Activated naive CD4-positive, alpha-beta T cell treated with anti-CD3 and anti-CD28 coated beads for 36 hours (primary cell): ENCODE results near the gene SBF2. TPM values are rescaled to one million over a fixed set of nuclear protein-coding genes. Genes with fewer than 3 reads are reported as not detected.

ENCODE experiments used
- CTCF ChIA-PET: fragments of 350-600 bp; sonication (Branson Sonifier 250); formaldehyde crosslinking; loops from one replicate; lab custom pipeline; 2021; ENCODE audit warnings: antibody characterized with exemption; lab: Charles Lee
- DNase-seq: peaks from one replicate; pipeline ENCODE4 v3.0.0-alpha.2; 2020
- H3K27ac Mint-ChIP-seq: one replicate; pipeline ENCODE4 v1.8.0; 2021; ENCODE audit warnings: mild to moderate bottlenecking, mixed read lengths
- H3K27me3 Mint-ChIP-seq: one replicate; pipeline ENCODE4 v1.8.0; 2021; ENCODE audit warnings: low read depth, mixed read lengths
- H3K36me3 Mint-ChIP-seq: one replicate; pipeline ENCODE4 v1.8.0; 2021; ENCODE audit warnings: low read depth, mixed read lengths
- H3K4me1 Mint-ChIP-seq: one replicate; pipeline ENCODE4 v1.8.0; 2021; ENCODE audit warnings: low read depth, mixed read lengths
- H3K4me3 Mint-ChIP-seq: one replicate; pipeline ENCODE4 v1.8.0; 2021; ENCODE audit warnings: mild to moderate bottlenecking, moderate library complexity, mixed read lengths
- H3K9me3 Mint-ChIP-seq: one replicate; pipeline ENCODE4 v1.8.0; 2021; ENCODE audit warnings: mixed read lengths
- intact Hi-C: fragments of 100-400 bp; cut with micrococcal nuclease; formaldehyde crosslinking; loops from one replicate; pipeline ENCODE4 v1.15.1; 2023
- total RNA-seq, 2 experiments: library from RNA; stranded (reverse); gene quantifications; one replicate each; pipeline ENCODE4 v1.2.3, GENCODE V29; 2021

SBF2 gene
- total RNA-seq, 2 experiments from 2014 or later, result 8.7 to 9.9 TPM

DNA sequence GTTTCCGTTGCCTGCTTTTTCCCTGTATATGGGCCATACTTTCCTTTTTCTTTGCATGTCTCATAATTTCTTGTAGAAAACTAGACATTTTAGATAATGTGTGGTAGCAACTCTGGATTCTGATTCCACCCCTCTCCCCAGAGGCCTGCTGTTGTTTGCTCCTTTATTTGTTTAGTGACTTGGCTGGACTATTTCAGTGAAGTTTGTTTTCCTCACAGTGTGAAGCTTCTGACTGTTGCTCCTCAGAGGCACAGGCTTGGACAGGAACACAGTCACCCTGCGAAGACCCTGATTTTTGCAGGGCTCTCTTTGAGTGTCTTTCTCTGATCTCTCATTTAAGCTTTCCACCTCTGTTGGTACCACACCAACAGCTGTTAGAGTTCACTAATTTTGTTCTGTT, 557.7 kb downstream of the SBF2 start:
- Mint-ChIP-seq H3K27ac (no peak overlapping the region), H3K27me3 (no peaks in the 10 kb centered on the region), H3K4me1 (no peaks in the 10 kb centered on the region), H3K9me3 (peaks cover 16% of the 10 kb centered on the region), H3K4me3 (no peak overlapping the region), H3K36me3 (peaks cover 13% of the 10 kb centered on the region)
- no peak for DNase-seq
- intact Hi-C loops, result no loop called here
- CTCF ChIA-PET, result interaction anchor here (2.5 kb wide), 1 partner anchor 12 kb away, joined by 10 read pairs; no protein-coding TSS in a partner anchor

DNA sequence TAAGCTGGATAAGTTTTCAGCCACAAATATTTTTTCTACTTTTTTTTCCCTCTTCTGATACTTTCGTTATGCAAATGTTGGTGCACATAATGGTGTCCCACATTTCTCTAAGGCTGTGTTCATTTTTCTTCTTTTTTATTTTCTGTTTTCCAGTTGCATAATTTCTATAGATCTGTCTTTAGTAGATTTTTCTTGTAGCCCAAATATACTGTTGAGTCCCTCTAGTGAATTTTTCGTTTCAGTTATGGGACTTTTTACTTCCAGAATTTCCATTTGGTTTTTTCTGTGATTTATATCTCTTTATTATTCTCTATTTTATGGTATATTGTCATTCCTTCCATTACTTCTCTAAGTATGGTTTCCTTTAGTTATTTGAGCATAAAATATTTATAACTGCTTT, 558.1 kb downstream of the SBF2 start:
- no peaks in the 10 kb centered on the region for H3K27me3 Mint-ChIP-seq
- H3K36me3 Mint-ChIP-seq, result peaks cover 13% of the 10 kb centered on the region
- H3K27ac Mint-ChIP-seq, result no peak overlapping the region
- CTCF ChIA-PET, result interaction anchor here (2.5 kb wide), 1 partner anchor 13 kb away, joined by 10 read pairs; no protein-coding TSS in a partner anchor
- no peaks in the 10 kb centered on the region for H3K4me1 Mint-ChIP-seq
- peaks cover 16% of the 10 kb centered on the region for H3K9me3 Mint-ChIP-seq
- no peak for DNase-seq
- no peak overlapping the region for H3K4me3 Mint-ChIP-seq
- intact Hi-C loops, result no loop called here

GRCh38 chr11:9735236-9735635, 558.8 kb downstream of the SBF2 start:
- DNase-seq, result no peak
- CTCF ChIA-PET, result interaction anchor here (0.9 kb wide), 1 partner anchor 229 kb away, joined by 3 read pairs; no protein-coding TSS in a partner anchor
- intact Hi-C loops, result no loop called here
- no peaks in the 10 kb centered on the region for H3K27me3 Mint-ChIP-seq
- peaks cover 16% of the 10 kb centered on the region for H3K9me3 Mint-ChIP-seq
- no peak overlapping the region for H3K4me3 Mint-ChIP-seq
- H3K27ac Mint-ChIP-seq, result no peak overlapping the region
- no peaks in the 10 kb centered on the region for H3K4me1 Mint-ChIP-seq
- peaks cover 13% of the 10 kb centered on the region for H3K36me3 Mint-ChIP-seq

DNA sequence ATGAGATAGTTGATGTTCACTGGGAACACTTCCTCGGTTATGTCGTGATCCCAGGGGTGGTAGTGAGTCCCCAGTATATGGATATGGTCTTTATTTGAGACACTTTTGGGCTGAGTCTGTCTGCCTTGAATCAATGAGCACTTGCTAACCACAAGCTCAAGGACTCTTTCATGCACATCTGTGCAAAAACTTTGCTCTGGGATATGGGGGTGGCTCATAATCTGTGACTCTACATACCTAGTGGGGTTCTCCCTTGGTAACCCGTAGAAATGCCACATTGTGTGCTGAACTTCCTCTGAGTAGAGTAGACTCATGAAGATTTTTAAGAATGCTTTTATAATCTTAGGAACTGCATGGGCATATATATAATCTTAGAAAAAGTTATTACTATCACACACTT, 560.8 kb downstream of the SBF2 start:
- Mint-ChIP-seq H3K27ac (no peak overlapping the region), H3K9me3 (peaks cover 16% of the 10 kb centered on the region), H3K36me3 (peaks cover 13% of the 10 kb centered on the region), H3K27me3 (no peaks in the 10 kb centered on the region), H3K4me1 (no peaks in the 10 kb centered on the region), H3K4me3 (no peak overlapping the region)
- DNase-seq, result no peak
- intact Hi-C loops, result no loop called here
- CTCF ChIA-PET, result no interaction called here

GRCh38 chr11:9732453-9732852, 561.6 kb downstream of the SBF2 start:
- CTCF ChIA-PET, result no interaction called here

DNA sequence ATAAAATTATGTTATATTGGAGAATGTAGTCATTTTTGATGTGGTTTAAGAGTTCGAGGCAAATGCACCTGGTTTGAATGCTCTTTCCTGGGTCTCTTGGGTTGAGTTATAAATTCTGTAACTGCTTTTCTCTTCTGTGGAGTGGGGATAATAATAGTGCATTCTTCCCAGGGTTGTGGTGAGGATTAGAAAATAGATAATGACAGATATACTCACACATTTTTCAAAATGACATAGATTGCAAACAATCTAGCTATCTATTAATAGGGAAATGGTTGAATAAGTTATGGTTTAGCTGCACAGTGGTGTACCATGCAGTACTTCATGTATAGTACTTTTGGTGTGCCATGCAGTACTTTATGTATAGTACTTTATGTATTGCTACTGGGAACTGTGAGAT, 562.8 kb downstream of the SBF2 start:
- peaks cover 10% of the 10 kb centered on the region for H3K9me3 Mint-ChIP-seq
- H3K4me1 Mint-ChIP-seq, result no peaks in the 10 kb centered on the region
- CTCF ChIA-PET, result no interaction called here
- no peak overlapping the region for H3K4me3 Mint-ChIP-seq
- intact Hi-C loops, result no loop called here
- peaks cover 7% of the 10 kb centered on the region for H3K36me3 Mint-ChIP-seq
- H3K27me3 Mint-ChIP-seq, result no peaks in the 10 kb centered on the region
- H3K27ac Mint-ChIP-seq, result no peak overlapping the region
- no peak for DNase-seq

More at GRCh38 chr11:9732453-9732852, 561.6 kb downstream of the SBF2 start:
- H3K36me3 Mint-ChIP-seq, result peaks cover 13% of the 10 kb centered on the region
- no peaks in the 10 kb centered on the region for H3K4me1 Mint-ChIP-seq
- H3K27me3 Mint-ChIP-seq, result no peaks in the 10 kb centered on the region
- intact Hi-C loops, result no loop called here
- peaks cover 16% of the 10 kb centered on the region for H3K9me3 Mint-ChIP-seq
- H3K27ac Mint-ChIP-seq, result no peak overlapping the region
- no peak overlapping the region for H3K4me3 Mint-ChIP-seq
- no peak for DNase-seq

Other genes starting within 250 kb of the SBF2 start
- under 1 TPM; 0.31 to 0.40 TPM for gene ADM, start 10.9 kb upstream of the SBF2 start, total RNA-seq
- gene AMPD3, start 161.0 kb upstream of the SBF2 start, total RNA-seq, result 10 to 100 TPM; 11.5 to 13.0 TPM
- 10 to 100 TPM; 20.9 to 21.8 TPM for gene RNF141, start 247.0 kb upstream of the SBF2 start, total RNA-seq